MM.1S (cell line): ENCODE data around the gene ISLR.

Experiments
- EZH2 ChIP-seq: fragments of 300-600 bp; sonication (generic); optimal IDR thresholded peaks from 2 replicates; pipeline ENCODE3; 2017; ENCODE audit warnings: low read depth, mild to moderate bottlenecking, antibody characterized with exemption, low read length, mixed read lengths
- TF ChIP-seq, protein P1 (sequence below): fragments of 300-600 bp; sonication (generic); IDR thresholded peaks from 2 replicates; pipeline ENCODE4 v1.5.1; 2016; ENCODE audit warnings: antibody characterized with exemption, low read length, mixed read lengths

DNA sequence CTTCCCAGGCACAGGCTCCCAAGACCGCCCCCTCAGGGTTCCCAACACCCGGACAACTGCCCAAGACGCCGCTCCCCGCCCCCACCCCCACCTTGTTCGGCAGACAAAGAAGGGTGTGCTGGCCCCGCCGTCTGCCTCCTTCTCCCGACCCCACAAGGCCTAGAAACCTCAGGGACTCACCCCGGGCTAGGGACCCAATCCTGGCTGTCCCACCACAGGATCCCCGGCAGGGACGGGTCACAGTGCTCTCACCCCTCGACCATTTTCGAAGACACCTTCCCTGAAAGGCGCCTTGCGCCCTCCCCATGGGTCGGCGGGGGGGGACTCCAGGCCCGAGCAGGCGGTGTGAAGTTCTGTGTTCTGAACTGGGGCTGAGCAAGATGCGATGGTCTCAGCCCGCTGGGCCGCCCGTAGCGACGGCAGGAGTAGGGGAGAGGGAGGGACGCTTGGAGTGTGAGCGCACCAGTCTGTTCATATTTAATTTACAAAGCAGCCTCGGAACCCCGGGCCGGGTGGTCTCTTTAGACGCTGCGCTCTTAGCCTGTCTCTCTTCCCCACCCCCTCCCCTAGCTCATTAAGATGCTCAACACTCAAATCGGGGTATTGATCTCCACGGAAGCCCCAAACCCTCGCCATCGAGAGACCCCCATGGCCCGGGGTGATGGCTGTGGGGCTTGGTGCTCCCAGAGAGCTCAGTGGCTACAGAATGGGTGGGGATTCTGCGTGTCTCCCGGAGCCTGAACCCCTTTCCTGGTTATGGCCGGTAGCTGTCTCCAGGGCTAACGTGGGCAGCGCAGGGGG lies 44.5 kb upstream of the ISLR start:
- TF ChIP-seq, protein P1, sequence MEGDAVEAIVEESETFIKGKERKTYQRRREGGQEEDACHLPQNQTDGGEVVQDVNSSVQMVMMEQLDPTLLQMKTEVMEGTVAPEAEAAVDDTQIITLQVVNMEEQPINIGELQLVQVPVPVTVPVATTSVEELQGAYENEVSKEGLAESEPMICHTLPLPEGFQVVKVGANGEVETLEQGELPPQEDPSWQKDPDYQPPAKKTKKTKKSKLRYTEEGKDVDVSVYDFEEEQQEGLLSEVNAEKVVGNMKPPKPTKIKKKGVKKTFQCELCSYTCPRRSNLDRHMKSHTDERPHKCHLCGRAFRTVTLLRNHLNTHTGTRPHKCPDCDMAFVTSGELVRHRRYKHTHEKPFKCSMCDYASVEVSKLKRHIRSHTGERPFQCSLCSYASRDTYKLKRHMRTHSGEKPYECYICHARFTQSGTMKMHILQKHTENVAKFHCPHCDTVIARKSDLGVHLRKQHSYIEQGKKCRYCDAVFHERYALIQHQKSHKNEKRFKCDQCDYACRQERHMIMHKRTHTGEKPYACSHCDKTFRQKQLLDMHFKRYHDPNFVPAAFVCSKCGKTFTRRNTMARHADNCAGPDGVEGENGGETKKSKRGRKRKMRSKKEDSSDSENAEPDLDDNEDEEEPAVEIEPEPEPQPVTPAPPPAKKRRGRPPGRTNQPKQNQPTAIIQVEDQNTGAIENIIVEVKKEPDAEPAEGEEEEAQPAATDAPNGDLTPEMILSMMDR, result no peak
- no peak for TF ChIP-seq EZH2
